GM12878 (cell line): Measurements from ENCODE around the gene CLPX. TPM values are rescaled to one million over a fixed set of nuclear protein-coding genes. Genes with fewer than 3 reads are reported as not detected.

Source experiments
- ATAC-seq: fragments of 200-7000 bp; cut with Tn5 transposase; 3 replicates; pipeline ENCODE4 v1.9.1; 2020; ENCODE audit warnings: mild to moderate bottlenecking, moderate library complexity
- BruUV-seq: library from RNA; stranded (reverse); fragments of 400-500 nt; replicated peaks from 2 replicates; lab custom pipeline; 2021; lab: Mats Ljungman, UMichigan
- CTCF ChIA-PET: fragments of 300-600 bp; sonication (Branson Sonifier 250); formaldehyde crosslinking; extraction: SDS; loops from one replicate; lab custom pipeline; 2021; ENCODE audit warnings: inconsistent platforms; lab: Yijun Ruan, JAX
- POLR2A ChIA-PET: fragments of 350-600 bp; formaldehyde crosslinking; extraction: SDS; loops from one replicate; lab custom pipeline; 2021; ENCODE audit warnings: inconsistent platforms; lab: Charles Lee
- RAD21 ChIA-PET: fragments of 300-600 bp; sonication (Branson Sonifier 250); formaldehyde crosslinking; loops from one replicate; lab custom pipeline; 2023; ENCODE audit warnings: antibody characterized with exemption; ENCODE audit not compliant: unreplicated experiment; lab: Charles Lee
- SMC1A ChIA-PET: fragments of 300-600 bp; sonication (Branson Sonifier 250); formaldehyde crosslinking; loops from one replicate; lab custom pipeline; 2023; ENCODE audit not compliant: unreplicated experiment, uncharacterized antibody; lab: Charles Lee
- DNase-seq: peaks from one replicate; pipeline ENCODE4 v3.0.0-alpha.2; 2011; ENCODE audit warnings: low read depth, low spot score
- FAIRE-seq: peaks from 3 replicates; lab custom pipeline; 2011; peaks lifted over from hg19 to GRCh38; lab: Jason Lieb, UNC
- H2AFZ ChIP-seq: 2 replicates; pipeline ENCODE4 v1.6.0; 2011; ENCODE audit warnings: low read depth, low read length, control low read depth; ENCODE audit not compliant: control insufficient read depth
- H3K27ac ChIP-seq: 2 replicates; pipeline ENCODE4 v1.5.1; 2011; ENCODE audit warnings: control low read depth; ENCODE audit not compliant: control insufficient read depth, insufficient read depth
- H3K27me3 ChIP-seq, 2 experiments: replicated peaks in 1 of 2; 2 replicates each; pipeline versions ENCODE4 v1.6.0 to v1.6.1; 2011; ENCODE audit warnings: low read length in 1 of 2; ENCODE audit not compliant: control insufficient read depth in 2 of 2, insufficient read depth in 2 of 2
- H3K36me3 ChIP-seq, 2 experiments: 2 replicates each; pipeline ENCODE4 v1.5.1; 2011; ENCODE audit warnings: low read length in 1 of 2; ENCODE audit not compliant: control insufficient read depth in 2 of 2, insufficient read depth in 2 of 2
- H3K4me1 ChIP-seq: 2 replicates; pipeline ENCODE4 v1.6.1; 2011; ENCODE audit warnings: mild to moderate bottlenecking, low read length, moderate library complexity, mixed read lengths; ENCODE audit not compliant: control insufficient read depth, insufficient read depth
- H3K4me2 ChIP-seq: 2 replicates; pipeline ENCODE4 v1.6.0; 2011; ENCODE audit warnings: control low read depth; ENCODE audit not compliant: control insufficient read depth, insufficient read depth
- H3K4me3 ChIP-seq: fragments of 200-600 bp; sonication (generic); 2 replicates; pipeline ENCODE4 v1.5.1; 2016
- H3K79me2 ChIP-seq: 2 replicates; pipeline ENCODE4 v1.6.0; 2011; ENCODE audit warnings: low read length; ENCODE audit not compliant: control insufficient read depth, insufficient read depth
- H3K9ac ChIP-seq: 2 replicates; pipeline ENCODE4 v1.8.0; 2011; ENCODE audit warnings: low read length, control low read depth, mixed read lengths; ENCODE audit not compliant: control insufficient read depth, insufficient read depth
- H3K9me3 ChIP-seq: replicated peaks from 3 replicates; pipeline ENCODE4 v1.5.1; 2011; ENCODE audit warnings: mild to moderate bottlenecking, low read length; ENCODE audit not compliant: control insufficient read depth, insufficient read depth
- H4K20me1 ChIP-seq: 2 replicates; pipeline ENCODE4 v1.6.0; 2011; ENCODE audit not compliant: control insufficient read depth, insufficient read depth
- CBX3 ChIP-seq: fragments of 200-600 bp; sonication (generic); IDR thresholded peaks from 2 replicates; pipeline ENCODE4 v1.6.1; 2016; ENCODE audit warnings: low read depth, borderline replicate concordance
- CEBPZ ChIP-seq: fragments of 150-350 bp; IDR thresholded peaks from 2 replicates; pipeline ENCODE4 v1.6.1; 2016; ENCODE audit warnings: low read depth, low read length
- CHD1 ChIP-seq: IDR thresholded peaks from 2 replicates; pipeline ENCODE4 v1.6.1; 2012; ENCODE audit warnings: low read depth, low read length, improper control_type of control experiment
- EED ChIP-seq: sonication (generic); IDR thresholded peaks from 2 replicates; pipeline ENCODE4 v1.6.1; 2016; ENCODE audit warnings: antibody characterized with exemption, low read depth
- GATAD2B ChIP-seq: fragments of 450-650 bp; conservative IDR thresholded peaks from 2 replicates; pipeline ENCODE4 v1.6.1; 2017; ENCODE audit warnings: low read depth, mild to moderate bottlenecking, moderate library complexity
- HCFC1 ChIP-seq: fragments of 150-350 bp; IDR thresholded peaks from 2 replicates; pipeline ENCODE4 v1.6.1; 2014; ENCODE audit warnings: low read length
- HSF1 ChIP-seq: fragments of 150-350 bp; IDR thresholded peaks from 2 replicates; pipeline ENCODE4 v1.6.1; 2014; ENCODE audit warnings: mild to moderate bottlenecking, low read depth, low read length
- IRF3 ChIP-seq: fragments of 450-650 bp; IDR thresholded peaks from 2 replicates; pipeline ENCODE4 v1.6.1; 2014; ENCODE audit warnings: mild to moderate bottlenecking
- JUNB ChIP-seq: IDR thresholded peaks from 2 replicates; pipeline ENCODE4 v1.6.1; 2016; ENCODE audit warnings: antibody characterized with exemption, mild to moderate bottlenecking
- KAT2A ChIP-seq: conservative IDR thresholded peaks from 2 replicates; pipeline ENCODE4 v1.6.1; 2011; ENCODE audit warnings: low read depth, low read length; ENCODE audit not compliant: control insufficient read depth
- MEF2A ChIP-seq: IDR thresholded peaks from 2 replicates; pipeline ENCODE4 v1.6.1; 2011; ENCODE audit warnings: low read depth, mild to moderate bottlenecking, low read length, moderate library complexity; ENCODE audit not compliant: insufficient read depth
- POU2F2 ChIP-seq: IDR thresholded peaks from 3 replicates; pipeline ENCODE4 v1.6.1; 2011; ENCODE audit warnings: low read depth, mild to moderate bottlenecking, low read length, borderline replicate concordance
- REST ChIP-seq: IDR thresholded peaks from 2 replicates; pipeline ENCODE4 v1.6.1; 2012; ENCODE audit warnings: mild to moderate bottlenecking, low read depth, low read length
- SP1 ChIP-seq: IDR thresholded peaks from one replicate; pipeline ENCODE4 v1.6.1; 2011; ENCODE audit warnings: low read depth, low read length
- ZNF274 ChIP-seq: IDR thresholded peaks from one replicate; pipeline ENCODE4 v1.8.0; 2011; ENCODE audit not compliant: insufficient read length, insufficient read depth
- WGBS: methylation state at CpG from one replicate; pipeline ENCODE4 v1.1.6; 2016; ENCODE audit warnings: low lambda C conversion rate; ENCODE audit not compliant: insufficient replicate concordance, insufficient coverage; ENCODE audit errors: missing lambda C conversion rate; 5-methylcytosine and 5-hydroxymethylcytosine counted together
- in situ Hi-C: fragments of 300-500 bp; cut with MboI; formaldehyde crosslinking; loops from 9 replicates; pipeline ENCODE4 v1.14.3; 2018; ENCODE audit warnings: mixed read lengths
- intact Hi-C: fragments of 100-400 bp; cut with micrococcal nuclease; formaldehyde crosslinking; loops from one replicate; pipeline ENCODE4 v1.14.2; 2022; ENCODE audit not compliant: unreplicated experiment
- polyA plus RNA-seq, 11 experiments: library from polyadenylated mRNA; depleted of rRNA in 4 of 11; unstranded in 6 of 11; stranded (reverse) in 5 of 11; fragments of >200 nt; fragmentation: Nextera tagmentation in 4 of 11; fragmentation: Illumina TruSeq in 1 of 11; extraction: Ambion mirVana in 4 of 11; extraction: Trizol in 1 of 11; gene quantifications; 1 replicate in 1 of 11; 2 replicates in 10 of 11; pipeline versions ENCODE4 v1.2.1 to v1.2.3, GENCODE V29; 2011 to 2016; ENCODE audit warnings: inconsistent platforms in 2 of 11, missing spikeins in 2 of 11, low read depth in 1 of 11
- total RNA-seq, 4 experiments: library from RNA; depleted of rRNA in 3 of 4; stranded (reverse); fragments of >200 nt in 3 of 4; fragmentation: Illumina TruSeq in 1 of 4; extraction: Trizol in 1 of 4; gene quantifications; 2 replicates each; pipeline versions ENCODE4 v1.2.1 to v1.2.3, GENCODE V29; 2013 to 2021

The CLPX gene
- total and polyA plus RNA-seq, 10 of the 15 experiments (the other 5 are each of a cell fraction or from before 2014, with no cell fraction given) = 10.1 to 57.4 (median 31.3) TPM

GRCh38 chr15:65147902-65148301 lies 37.2 kb downstream of the CLPX start:
- intact Hi-C loops (no loop called here), in situ Hi-C loops (no loop called here)
- SMC1A ChIA-PET = no interaction called here
- ATAC-seq = no peak
- Histone ChIP-seq H3K27ac (no peak overlapping the region), H3K4me3 (no peak overlapping the region), H3K4me1 (no peaks in the 10 kb centered on the region), H2AFZ (no peak overlapping the region), H4K20me1 (no peaks in the 10 kb centered on the region), H3K27me3 (no peaks in the 10 kb centered on the region), H3K9me3 (no peaks in the 10 kb centered on the region), H3K79me2 (no peaks in the 10 kb centered on the region), H3K36me3 (peaks cover 0 to 4% of the 10 kb centered on the region in 2 experiments; a peak in 3 of 4 replicates), H3K4me2 (no peak overlapping the region), H3K9ac (no peak overlapping the region)
- POLR2A ChIA-PET = interaction anchor here (1.3 kb wide), 1 partner anchor 14 kb away, joined by 3 read pairs; the partner anchor contains the start of gene PDCD7
- CTCF ChIA-PET = interaction anchor here (0.7 kb wide), 1 partner anchor 121 kb away, joined by 3 read pairs; no protein-coding TSS in a partner anchor
- no peak for FAIRE-seq
- 96% methylated on average over 3 of the region's 3 CpGs for WGBS
- RAD21 ChIA-PET = interaction anchor here (0.6 kb wide), 1 partner anchor 48 kb away, joined by 4 read pairs; no protein-coding TSS in a partner anchor
- DNase-seq = no peak
- no TSS peak for BruUV-seq
- no peak for TF ChIP-seq POU2F2
- no peak for TF ChIP-seq ZNF274
- no peak for TF ChIP-seq HSF1
- TF ChIP-seq KAT2A = no peak
- TF ChIP-seq HCFC1 = no peak
- no peak for TF ChIP-seq SP1
- TF ChIP-seq CBX3 = no peak
- TF ChIP-seq EED = no peak
- no peak for TF ChIP-seq CHD1
- no peak for TF ChIP-seq IRF3
- no peak for TF ChIP-seq GATAD2B
- TF ChIP-seq REST = no peak
- TF ChIP-seq JUNB = no peak
- TF ChIP-seq CEBPZ = no peak
- TF ChIP-seq MEF2A = no peak
